Testis (tissue), 3 donors: Measurements from ENCODE around the gene ACP6. TPM values are rescaled to one million over a fixed set of nuclear protein-coding genes. Genes with fewer than 3 reads are reported as not detected.

Source experiments
- DNase-seq: peaks from one replicate; pipeline ENCODE4 v3.0.0-alpha.2; 2019
- H3K27ac ChIP-seq, 2 donors: fragments of 200-600 bp; sonication (generic); one replicate each; pipeline ENCODE4 v1.5.1; 2019
- H3K27me3 ChIP-seq: fragments of 200-600 bp; sonication (generic); one replicate; pipeline ENCODE4 v1.5.1; 2019
- H3K36me3 ChIP-seq: fragments of 200-600 bp; sonication (generic); one replicate; pipeline ENCODE4 v1.5.1; 2017; ENCODE audit warnings: low read depth; ENCODE audit errors: missing control alignments
- H3K4me1 ChIP-seq: fragments of 200-600 bp; sonication (generic); one replicate; pipeline ENCODE4 v1.5.1; 2019
- H3K4me3 ChIP-seq, 2 donors: fragments of 200-600 bp; sonication (generic); one replicate each; pipeline ENCODE4 v1.5.1; 2017 to 2019
- H3K9me3 ChIP-seq: fragments of 200-600 bp; sonication (generic); one replicate; pipeline ENCODE4 v1.5.1; 2017
- CTCF ChIP-seq, 3 experiments: fragments of 450-650 bp in 2 of 3; fragments of 200-600 bp in 1 of 3; sonication (generic) in 1 of 3; IDR thresholded peaks; one replicate each; pipeline ENCODE4 v1.5.1; 2016 to 2019; ENCODE audit warnings: antibody characterized with exemption in 3 of 3, mild to moderate bottlenecking in 2 of 3, moderate library complexity in 1 of 3
- POLR2A ChIP-seq: fragments of 450-650 bp; IDR thresholded peaks from one replicate; pipeline ENCODE4 v1.6.1; 2017; ENCODE audit warnings: antibody characterized with exemption, mild to moderate bottlenecking, moderate library complexity
- WGBS, 2 donors: methylation state at CpG; one replicate each; pipeline ENCODE4 v1.1.5; 2018; 5-methylcytosine and 5-hydroxymethylcytosine counted together
- intact Hi-C: fragments of 100-400 bp; cut with DNase I; formaldehyde crosslinking; loops from one replicate; pipeline ENCODE4 v1.15.1; 2023; ENCODE audit warnings: low total_unique reads
- polyA plus RNA-seq: library from polyadenylated mRNA; stranded (reverse); fragments of 350-450 nt; fragmentation: Illumina TruSeq; extraction: RNeasy Lipid Tissue Mini Kit (QIAGEN cat#74804); gene quantifications from one replicate; pipeline ENCODE4 v1.2.3, GENCODE V29; 2014; ENCODE audit warnings: low read depth, low replicate concordance; ENCODE audit not compliant: insufficient read depth
- total RNA-seq, 2 donors: library from RNA; depleted of rRNA; stranded (reverse); fragments of >200 nt; gene quantifications; one replicate each; pipeline ENCODE4 v1.2.3, GENCODE V29; 2016

ACP6 gene
- total and polyA plus RNA-seq, 3 donors from 2014 or later: 12.0 to 25.4 (median 21.6) TPM

- no peak overlapping the region for H3K27ac ChIP-seq
- WGBS, 2 donors: 95% methylated on average over 3 of the region's 3 CpGs; no CpG with 5 or more reads in 1 of the 2 donors
- no peaks in the 10 kb centered on the region for H3K27me3 ChIP-seq
- H3K36me3 ChIP-seq: no peaks in the 10 kb centered on the region
- H3K4me3 ChIP-seq: no peak overlapping the region
- no peak for DNase-seq
- H3K9me3 ChIP-seq: no peaks in the 10 kb centered on the region
- H3K4me1 ChIP-seq: no peaks in the 10 kb centered on the region
- no peak for TF ChIP-seq POLR2A
- TF ChIP-seq CTCF (IDR thresholded peaks at IDR 0.05): no peak
- intact Hi-C loops: no loop called here
Observed at GRCh38 chr1:147652306-147652705, 18.0 kb downstream of the ACP6 start.

- intact Hi-C loops: no loop called here
- Histone ChIP-seq H3K4me3 (no peak overlapping the region), H3K27me3 (no peaks in the 10 kb centered on the region), H3K36me3 (no peaks in the 10 kb centered on the region), H3K4me1 (no peaks in the 10 kb centered on the region), H3K9me3 (no peaks in the 10 kb centered on the region), H3K27ac (no peak overlapping the region)
- DNase-seq: no peak
- WGBS, 2 donors: 18 to 21% methylated on average over 1 of the region's 1 CpG
- TF ChIP-seq CTCF (IDR thresholded peaks at IDR 0.05) (no peak), POLR2A (no peak)
Observed at GRCh38 chr1:147651466-147651865, 18.9 kb downstream of the ACP6 start.

GRCh38 chr1:147648933-147649332, 21.4 kb downstream of the ACP6 start:
- no peaks in the 10 kb centered on the region for H3K9me3 ChIP-seq
- no peak overlapping the region for H3K4me3 ChIP-seq
- no peak overlapping the region for H3K27ac ChIP-seq
- TF ChIP-seq CTCF (IDR thresholded peaks at IDR 0.05) (no peak), POLR2A (no peak)
- no peaks in the 10 kb centered on the region for H3K4me1 ChIP-seq
- intact Hi-C loops: no loop called here
- no peak for DNase-seq
- H3K36me3 ChIP-seq: no peaks in the 10 kb centered on the region
- H3K27me3 ChIP-seq: no peaks in the 10 kb centered on the region
- 91 to 100% methylated on average over 2 of the region's 2 CpGs for WGBS, 2 donors

- no peak overlapping the region for H3K27ac ChIP-seq
- TF ChIP-seq POLR2A (no peak), CTCF (IDR thresholded peaks at IDR 0.05) (no peak)
- DNase-seq: no peak
- H3K9me3 ChIP-seq: no peaks in the 10 kb centered on the region
- WGBS, 2 donors: 81 to 85% methylated on average over 13 of the region's 13 CpGs
- H3K4me1 ChIP-seq: no peaks in the 10 kb centered on the region
- no peak overlapping the region for H3K4me3 ChIP-seq
- intact Hi-C loops: no loop called here
- H3K27me3 ChIP-seq: no peaks in the 10 kb centered on the region
- no peaks in the 10 kb centered on the region for H3K36me3 ChIP-seq
Observed at GRCh38 chr1:147647796-147648633, 22.3 kb downstream of the ACP6 start.

GRCh38 chr1:147643974-147644373, 26.4 kb downstream of the ACP6 start:
- H3K36me3 ChIP-seq: no peaks in the 10 kb centered on the region
- intact Hi-C loops: no loop called here

More at GRCh38 chr1:147643974-147644373, 26.4 kb downstream of the ACP6 start:
- H3K4me3 ChIP-seq: no peak overlapping the region
- no peaks in the 10 kb centered on the region for H3K9me3 ChIP-seq
- no peak for DNase-seq
- H3K27ac ChIP-seq: no peak overlapping the region
- 93 to 95% methylated on average over 3 of the region's 3 CpGs for WGBS, 2 donors
- no peaks in the 10 kb centered on the region for H3K4me1 ChIP-seq
- H3K27me3 ChIP-seq: no peaks in the 10 kb centered on the region
- no peak for TF ChIP-seq CTCF (IDR thresholded peaks at IDR 0.05)
- no peak for TF ChIP-seq POLR2A
